Measurements from ENCODE around the gene CUBN. TPM values are rescaled to one million over a fixed set of nuclear protein-coding genes. Genes with fewer than 3 reads are reported as not detected.

Gene CUBN
- total and polyA plus RNA-seq, 10 of the 15 experiments (the other 5 are each of a cell fraction or from before 2014, with no cell fraction given), result under 0.01 to 0.14 (median 0.02) TPM; not detected in 6

- Histone ChIP-seq H3K9ac (ENCODE audit: control insufficient read depth, insufficient read depth, low read length) (no peak overlapping the region), H3K27ac (ENCODE audit: control insufficient read depth, insufficient read depth) (no peak overlapping the region), H2AFZ (ENCODE audit: control insufficient read depth, low read depth, low read length) (no peak overlapping the region), H3K27me3 (replicated peaks in 1 of 2; ENCODE audit: control insufficient read depth in 2 of 2, insufficient read depth in 2 of 2, low read length in 1 of 2) (no peaks in the 10 kb centered on the region), H3K79me2 (ENCODE audit: control insufficient read depth, insufficient read depth, low read length) (no peaks in the 10 kb centered on the region), H3K36me3 (ENCODE audit: control insufficient read depth in 2 of 2, insufficient read depth in 2 of 2, low read length in 1 of 2) (no peaks in the 10 kb centered on the region), H3K9me3 (replicated peaks; ENCODE audit: control insufficient read depth, insufficient read depth, low read length) (no peaks in the 10 kb centered on the region), H3K4me3 (no peak overlapping the region), H3K4me1 (ENCODE audit: control insufficient read depth, insufficient read depth, low read length) (no peaks in the 10 kb centered on the region), H4K20me1 (ENCODE audit: control insufficient read depth, insufficient read depth) (no peaks in the 10 kb centered on the region), H3K4me2 (ENCODE audit: control insufficient read depth, insufficient read depth) (no peak overlapping the region)
- FAIRE-seq (no peak), DNase-seq (ENCODE audit: low read depth, low spot score) (no peak), ATAC-seq (no peak)
- WGBS (ENCODE audit: insufficient coverage, insufficient replicate concordance, low lambda C conversion rate, missing lambda C conversion rate), result 44% methylated on average over 3 of the region's 3 CpGs
- RAD21 ChIA-PET (ENCODE audit: unreplicated experiment), result no interaction called here
- SMC1A ChIA-PET (ENCODE audit: uncharacterized antibody, unreplicated experiment), result interaction anchor here (0.9 kb wide), 1 partner anchor 21 kb away, joined by 3 read pairs; no protein-coding TSS in a partner anchor
- no TSS peak for BruUV-seq (replicated peaks)
- CTCF ChIA-PET, result no interaction called here
- intact Hi-C loops (cut with micrococcal nuclease; ENCODE audit: unreplicated experiment), result no loop called here
- in situ Hi-C loops (cut with MboI), result no loop called here
- POLR2A ChIA-PET, result no interaction called here
- TF ChIP-seq IKZF2 (IDR thresholded peaks at IDR 0.05) (no peak), POU2F2 (IDR thresholded peaks at IDR 0.05; ENCODE audit: borderline replicate concordance, low read depth, low read length) (no peak), CBX5 (IDR thresholded peaks at IDR 0.05; ENCODE audit: low read depth) (no peak), CHD1 (IDR thresholded peaks at IDR 0.05; ENCODE audit: low read depth, low read length) (no peak), CUX1 (IDR thresholded peaks at IDR 0.05; ENCODE audit: insufficient replicate concordance, low read depth, low read length) (no peak), REST (IDR thresholded peaks at IDR 0.05; ENCODE audit: low read depth, low read length) (no peak), NFIC (IDR thresholded peaks at IDR 0.05; ENCODE audit: low read depth, low read length) (no peak), IRF5 (IDR thresholded peaks at IDR 0.05; ENCODE audit: borderline replicate concordance) (no peak), HCFC1 (IDR thresholded peaks at IDR 0.05; ENCODE audit: low read length) (no peak), RFX5 (IDR thresholded peaks at IDR 0.05; ENCODE audit: low read depth, low read length) (no peak), ZNF217 (IDR thresholded peaks at IDR 0.05) (no peak)
- TF ChIP-seq, protein P1, sequence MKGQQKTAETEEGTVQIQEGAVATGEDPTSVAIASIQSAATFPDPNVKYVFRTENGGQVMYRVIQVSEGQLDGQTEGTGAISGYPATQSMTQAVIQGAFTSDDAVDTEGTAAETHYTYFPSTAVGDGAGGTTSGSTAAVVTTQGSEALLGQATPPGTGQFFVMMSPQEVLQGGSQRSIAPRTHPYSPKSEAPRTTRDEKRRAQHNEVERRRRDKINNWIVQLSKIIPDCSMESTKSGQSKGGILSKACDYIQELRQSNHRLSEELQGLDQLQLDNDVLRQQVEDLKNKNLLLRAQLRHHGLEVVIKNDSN (IDR thresholded peaks at IDR 0.05; ENCODE audit: borderline replicate concordance, extremely low read length, insufficient read depth, low read depth, low read length), result no peak
Measured at GRCh38 chr10:16941067-16941466, 188.5 kb downstream of the CUBN start.

All from GM12878 (cell line).